22Rv1 (cell line): Measurements from ENCODE around the gene YTHDC1.

Experiments used
- ZFX ChIP-seq: fragments of 450-650 bp; IDR thresholded peaks from 2 replicates; pipeline ENCODE4 v1.6.1; 2017; ENCODE audit warnings: antibody characterized with exemption, borderline replicate concordance
- TF ChIP-seq, protein P1 (sequence below): fragments of 450-650 bp; IDR thresholded peaks from 2 replicates; pipeline ENCODE4 v1.5.1; 2017; ENCODE audit warnings: mild to moderate bottlenecking

DNA sequence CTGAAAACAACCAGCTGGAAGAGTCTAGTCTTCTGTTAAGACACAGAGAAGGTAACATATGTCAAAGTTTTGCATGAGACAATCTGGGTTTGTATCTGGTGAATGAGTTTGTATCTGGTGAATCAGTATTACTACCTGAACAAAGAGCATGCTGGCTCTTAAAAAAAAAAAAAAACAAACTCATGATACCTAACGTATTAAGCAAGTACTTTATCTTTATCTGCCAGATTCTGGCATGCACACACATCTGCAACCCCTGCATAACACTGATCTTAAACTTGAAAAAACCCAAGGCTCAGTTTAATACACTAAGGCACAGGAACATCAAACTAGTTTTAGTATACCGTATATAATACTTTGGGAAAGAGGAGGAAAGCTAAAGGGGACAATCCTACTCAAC is 5.8 kb downstream of the YTHDC1 start:
- TF ChIP-seq, protein P1, sequence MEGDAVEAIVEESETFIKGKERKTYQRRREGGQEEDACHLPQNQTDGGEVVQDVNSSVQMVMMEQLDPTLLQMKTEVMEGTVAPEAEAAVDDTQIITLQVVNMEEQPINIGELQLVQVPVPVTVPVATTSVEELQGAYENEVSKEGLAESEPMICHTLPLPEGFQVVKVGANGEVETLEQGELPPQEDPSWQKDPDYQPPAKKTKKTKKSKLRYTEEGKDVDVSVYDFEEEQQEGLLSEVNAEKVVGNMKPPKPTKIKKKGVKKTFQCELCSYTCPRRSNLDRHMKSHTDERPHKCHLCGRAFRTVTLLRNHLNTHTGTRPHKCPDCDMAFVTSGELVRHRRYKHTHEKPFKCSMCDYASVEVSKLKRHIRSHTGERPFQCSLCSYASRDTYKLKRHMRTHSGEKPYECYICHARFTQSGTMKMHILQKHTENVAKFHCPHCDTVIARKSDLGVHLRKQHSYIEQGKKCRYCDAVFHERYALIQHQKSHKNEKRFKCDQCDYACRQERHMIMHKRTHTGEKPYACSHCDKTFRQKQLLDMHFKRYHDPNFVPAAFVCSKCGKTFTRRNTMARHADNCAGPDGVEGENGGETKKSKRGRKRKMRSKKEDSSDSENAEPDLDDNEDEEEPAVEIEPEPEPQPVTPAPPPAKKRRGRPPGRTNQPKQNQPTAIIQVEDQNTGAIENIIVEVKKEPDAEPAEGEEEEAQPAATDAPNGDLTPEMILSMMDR, result no peak
- TF ChIP-seq ZFX, result no peak
